ENCODE measurements around the gene STX16.
"Not testable (repeated sequence)": the region's sequence is repeated elsewhere in the genome, so short reads cannot be mapped to it uniquely, and the experiment has no call there.

Gene STX16

GRCh38 chr20:58637466-58638213, 13.4 kb upstream of the STX16 start:
- no peak for DNase-seq

GRCh38 chr20:58638467-58639181, 12.5 kb upstream of the STX16 start:
- no peak for DNase-seq

- no peak for DNase-seq
Observed at GRCh38 chr20:58639182-58640146, 11.6 kb upstream of the STX16 start.

- no peak for DNase-seq
Observed at GRCh38 chr20:58640446-58640845, 10.6 kb upstream of the STX16 start.

GRCh38 chr20:58642441-58642840, 8.6 kb upstream of the STX16 start:
- DNase-seq, result no peak

- DNase-seq, result not testable (repeated sequence)
Observed at GRCh38 chr20:58642896-58643295, 8.2 kb upstream of the STX16 start.

GRCh38 chr20:58645412-58645968, 5.6 kb upstream of the STX16 start:
- DNase-seq, result no peak

GRCh38 chr20:58646257-58646656, 4.8 kb upstream of the STX16 start:
- DNase-seq, result no peak

- no peak for DNase-seq
Observed at GRCh38 chr20:58646703-58647102, 4.4 kb upstream of the STX16 start.

- DNase-seq, result no peak
Observed at GRCh38 chr20:58647162-58647795, 3.8 kb upstream of the STX16 start.

GRCh38 chr20:58647796-58648501, 3.1 kb upstream of the STX16 start:
- no peak for DNase-seq

GRCh38 chr20:58648502-58648825, 2.6 kb upstream of the STX16 start:
- not testable (repeated sequence) for DNase-seq

GRCh38 chr20:58649288-58650180, 1.5 kb upstream of the STX16 start:
- no peak for DNase-seq

- DNase-seq, result no peak
Observed at GRCh38 chr20:58650181-58650775, 805 bp upstream of the STX16 start.

GRCh38 chr20:58651559-58651945, 469 bp downstream of the STX16 start:
- DNase-seq, result no peak

GRCh38 chr20:58651946-58652605, 993 bp downstream of the STX16 start:
- peak; percentile 77 for DNase-seq

- DNase-seq, result no peak
Observed at GRCh38 chr20:58652606-58653294, 1.7 kb downstream of the STX16 start.

- no peak for DNase-seq
Observed at GRCh38 chr20:58654337-58654736, 3.3 kb downstream of the STX16 start.

All from NCI-H1048 (cell line).